GM12874 (cell line): ENCODE measurements around the gene OR4M1.
"Not testable (repeated sequence)": the region's sequence is repeated elsewhere in the genome, so short reads cannot be mapped to it uniquely, and the experiment has no call there.

Experiments
- CTCF ChIP-seq: IDR thresholded peaks from 2 replicates; pipeline ENCODE4 v1.5.1; 2011; ENCODE audit warnings: low read depth, mild to moderate bottlenecking, control low read depth, low read length, moderate library complexity; ENCODE audit not compliant: insufficient read depth

OR4M1 gene

GRCh38 chr14:19773204-19773603, at the start of gene OR4M1:
TSS of gene OR4M1 (plus strand) at chr14:19773504. CDS start at chr14:19780323, 6,819 bp downstream.
- TF ChIP-seq CTCF: not testable (repeated sequence)

GRCh38 chr14:19729359-19729758, 43.9 kb upstream of the OR4M1 start:
- no peak for TF ChIP-seq CTCF

- TF ChIP-seq CTCF: no peak
Measured at GRCh38 chr14:19729763-19730162, 43.5 kb upstream of the OR4M1 start.

GRCh38 chr14:19743256-19743655, 30.0 kb upstream of the OR4M1 start, which contains the start of gene OR4Q3:
TSS of gene OR4Q3 (plus strand) at chr14:19743571.
- TF ChIP-seq CTCF: no peak

GRCh38 chr14:19754172-19754571, 19.1 kb upstream of the OR4M1 start:
- TF ChIP-seq CTCF: no peak

GRCh38 chr14:19771895-19772430, 1.3 kb upstream of the OR4M1 start:
- TF ChIP-seq CTCF: no peak

GRCh38 chr14:19775587-19775986, 2.3 kb downstream of the OR4M1 start:
- no peak for TF ChIP-seq CTCF
